ENCODE data around the gene LAT. TPM values are rescaled to one million over a fixed set of nuclear protein-coding genes. Genes with fewer than 3 reads are reported as not detected.

The LAT gene
- total and polyA plus RNA-seq, 2 of the 13 experiments (the other 11 are each of a cell fraction or from before 2014, with no cell fraction given): 2.0 to 3.0 TPM

GRCh38 chr16:28974437-28975157 is 10.3 kb upstream of the LAT start, which contains the start of gene SPNS1 (continued):
- no peak for TF ChIP-seq BCLAF1 (IDR thresholded peaks at IDR 0.05)
- peak; percentile 98 for TF ChIP-seq HIVEP1 (CRISPR knock-in tag; IDR thresholded peaks at IDR 0.05)
- no peak; the same call in 1 of the 2 replicates for TF ChIP-seq SSRP1 (CRISPR knock-in tag; IDR thresholded peaks at IDR 0.05)
- peak; percentile 93 for TF ChIP-seq GABPB1 (CRISPR knock-in tag; IDR thresholded peaks at IDR 0.05)
- TF ChIP-seq PCBP2 (optimal IDR thresholded peaks at IDR 0.05; ENCODE audit: low read depth, low read length, poor library complexity, severe bottlenecking): no peak
- peak; percentile 97 for TF ChIP-seq HOXA3 (CRISPR knock-in tag; IDR thresholded peaks at IDR 0.05)
- TF ChIP-seq FOXA3 (CRISPR knock-in tag; IDR thresholded peaks at IDR 0.05): peak; percentile 85
- peak; percentile 15; the same call in 1 of the 2 replicates for TF ChIP-seq ZBTB42 (CRISPR knock-in tag; IDR thresholded peaks at IDR 0.05)
- TF ChIP-seq ETV6 (CRISPR knock-in tag; conservative IDR thresholded peaks at IDR 0.05): peak; percentile 34; the same call in 1 of the 2 replicates
- TF ChIP-seq SP4 (CRISPR knock-in tag; IDR thresholded peaks at IDR 0.05): peak; percentile 89
- TF ChIP-seq ZNF7 (CRISPR knock-in tag; IDR thresholded peaks at IDR 0.05): no peak
- TF ChIP-seq ZNF768 (CRISPR knock-in tag; IDR thresholded peaks at IDR 0.05): peak; percentile 75
- peak; percentile 77; the same call in 1 of the 2 replicates for TF ChIP-seq STAT6 (CRISPR knock-in tag; IDR thresholded peaks at IDR 0.05; ENCODE audit: borderline replicate concordance)
- TF ChIP-seq IRX3 (CRISPR knock-in tag; IDR thresholded peaks at IDR 0.05; ENCODE audit: borderline replicate concordance, low read depth): no peak; the same call in 1 of the 2 replicates
- no peak for TF ChIP-seq NFE2L2 (IDR thresholded peaks at IDR 0.05; ENCODE audit: low read length)
- TF ChIP-seq ZNF280D (CRISPR knock-in tag; IDR thresholded peaks at IDR 0.05): peak; percentile 64; the same call in 1 of the 2 replicates
- TF ChIP-seq ZNF792 (CRISPR knock-in tag; IDR thresholded peaks at IDR 0.05): peak; percentile 90
- TF ChIP-seq IRF2 (CRISPR knock-in tag; IDR thresholded peaks at IDR 0.05): peak; percentile 90
- TF ChIP-seq JUND (CRISPR knock-in tag; IDR thresholded peaks at IDR 0.05): peak; percentile 46; the same call in 1 of the 2 replicates
- peak; percentile 60; the same call in 1 of the 2 replicates for TF ChIP-seq ZNF563 (CRISPR knock-in tag; IDR thresholded peaks at IDR 0.05)
- TF ChIP-seq TARDBP (CRISPR knock-in tag; IDR thresholded peaks at IDR 0.05): peak; percentile 90
- TF ChIP-seq NKX3-1 (CRISPR knock-in tag; IDR thresholded peaks at IDR 0.05): peak; percentile 80
- peak; percentile 83 for TF ChIP-seq ZNF605 (CRISPR knock-in tag; IDR thresholded peaks at IDR 0.05)
- TF ChIP-seq ZNF615 (CRISPR knock-in tag; IDR thresholded peaks at IDR 0.05; ENCODE audit: borderline replicate concordance): no peak

All from HepG2 (cell line).